ES-I3 (cell line): ENCODE measurements around the gene PPP2R2D.
A peak's percentile ranks its signal among the peaks of the same experiment; 100 is the strongest.
"Not testable (repeated sequence)": the region's sequence is repeated elsewhere in the genome, so short reads cannot be mapped to it uniquely, and the experiment has no call there.

Experiments
- H3K36me3 ChIP-seq: 2 replicates; pipeline ENCODE4 v1.6.1; 2013; ENCODE audit warnings: mild to moderate bottlenecking, low read length, control low read depth, moderate library complexity; ENCODE audit not compliant: insufficient read depth
- H3K4me1 ChIP-seq: 2 replicates; pipeline ENCODE4 v1.6.1; 2013; ENCODE audit warnings: mild to moderate bottlenecking, control low read depth, low read length; ENCODE audit not compliant: insufficient read depth
- H3K9ac ChIP-seq: 2 replicates; pipeline ENCODE4 v1.6.1; 2013; ENCODE audit warnings: low read depth, mild to moderate bottlenecking, low read length, moderate library complexity
- H3K9me3 ChIP-seq: 2 replicates; pipeline ENCODE4 v1.6.1; 2013; ENCODE audit warnings: mild to moderate bottlenecking, low read length, moderate library complexity; ENCODE audit not compliant: control insufficient read depth, insufficient read depth

Gene PPP2R2D

DNA sequence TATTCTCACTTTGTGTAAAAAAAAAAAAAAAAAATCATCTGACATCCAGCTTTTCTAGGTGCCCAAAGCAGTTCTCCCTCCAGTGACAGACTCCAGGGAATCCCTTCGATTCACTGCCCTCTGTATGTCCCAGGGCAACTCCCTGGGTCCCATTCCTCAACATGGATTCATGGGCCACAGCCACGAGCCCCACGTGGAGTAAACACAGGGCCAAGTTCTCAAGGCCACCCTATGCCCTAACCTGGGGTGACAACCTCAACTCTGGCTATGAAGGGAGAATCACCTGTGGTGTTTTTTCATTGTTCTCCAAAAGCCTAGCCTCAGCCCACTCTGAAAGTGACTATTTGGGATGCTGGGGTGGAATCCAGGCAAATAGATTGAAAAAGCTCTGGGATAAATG, 77.6 kb downstream of the PPP2R2D start:
- no peaks in the 10 kb centered on the region for H3K9me3 ChIP-seq
- no peaks in the 10 kb centered on the region for H3K36me3 ChIP-seq
- no peak overlapping the region for H3K9ac ChIP-seq
- peaks cover 22% of the 10 kb centered on the region for H3K4me1 ChIP-seq

DNA sequence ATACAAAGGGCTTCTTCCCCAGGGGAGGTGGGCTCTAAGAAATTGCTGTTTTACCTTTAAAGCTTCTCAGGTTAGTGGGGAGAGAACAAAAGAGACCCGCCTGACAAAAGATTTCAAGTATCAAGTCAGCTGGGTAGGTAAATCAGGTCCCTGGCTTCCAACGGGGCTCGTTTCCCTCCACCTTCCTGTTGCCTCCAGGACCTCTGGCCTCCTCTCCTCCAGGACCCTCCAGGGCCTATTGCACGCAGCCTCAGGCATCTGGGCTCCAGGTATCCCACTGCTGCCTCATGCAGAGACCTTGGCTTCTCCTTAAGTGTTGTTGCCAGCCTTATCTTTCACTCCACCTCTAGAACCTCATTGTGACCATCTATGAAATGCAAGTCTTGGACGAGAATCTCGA, 78.0 kb downstream of the PPP2R2D start:
- H3K9me3 ChIP-seq, result no peaks in the 10 kb centered on the region
- H3K4me1 ChIP-seq, result peaks cover 22% of the 10 kb centered on the region
- H3K9ac ChIP-seq, result no peak overlapping the region
- no peaks in the 10 kb centered on the region for H3K36me3 ChIP-seq

DNA sequence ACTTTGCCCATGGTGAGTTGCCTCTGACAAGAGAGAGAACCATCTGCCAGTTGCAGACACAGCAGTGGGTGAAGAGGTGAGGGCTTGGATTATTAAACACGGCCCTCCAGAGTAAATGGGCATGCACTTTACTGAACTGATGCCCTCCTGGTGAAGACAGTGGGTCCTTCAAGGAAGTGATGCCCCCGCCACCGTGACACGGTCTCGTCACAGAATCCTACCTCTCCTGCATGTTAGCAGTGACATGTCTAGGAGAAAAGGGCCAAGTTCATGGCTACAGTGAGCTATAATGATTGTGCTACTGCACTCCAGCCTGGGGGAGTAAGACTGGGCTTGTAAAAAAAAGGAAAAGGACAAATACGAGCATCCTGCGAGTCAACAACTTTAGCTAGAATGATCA, 78.5 kb downstream of the PPP2R2D start:
- H3K4me1 ChIP-seq, result peaks cover 22% of the 10 kb centered on the region
- H3K9me3 ChIP-seq, result no peaks in the 10 kb centered on the region
- H3K36me3 ChIP-seq, result no peaks in the 10 kb centered on the region
- peak overlapping the region; percentile 54 for H3K9ac ChIP-seq

DNA sequence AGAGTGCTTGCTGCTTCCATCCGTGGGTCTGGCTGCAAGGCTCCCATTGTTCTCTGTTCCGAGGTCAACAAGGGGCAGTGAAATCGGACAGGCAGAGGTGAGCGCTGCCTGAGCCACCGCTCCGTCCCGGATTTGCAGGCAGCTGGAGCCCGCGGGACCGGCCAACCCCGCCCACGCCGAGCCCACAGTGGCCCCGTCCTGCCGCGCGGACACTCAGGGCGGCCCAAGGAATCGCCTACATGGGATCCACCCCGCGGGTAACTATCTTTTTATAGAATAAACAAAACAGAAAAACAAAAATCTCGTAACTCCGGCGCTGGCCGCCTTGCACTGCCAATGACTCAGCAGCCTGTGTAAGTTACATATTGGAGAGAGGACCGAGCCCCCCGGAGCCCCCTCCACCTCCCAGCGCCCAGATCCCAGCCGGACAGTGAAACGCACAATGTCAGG, 79.0 kb downstream of the PPP2R2D start:
- no peaks in the 10 kb centered on the region for H3K36me3 ChIP-seq
- H3K9me3 ChIP-seq, result no peaks in the 10 kb centered on the region
- peaks cover 22% of the 10 kb centered on the region for H3K4me1 ChIP-seq
- H3K9ac ChIP-seq, result peak overlapping the region; percentile 54

DNA sequence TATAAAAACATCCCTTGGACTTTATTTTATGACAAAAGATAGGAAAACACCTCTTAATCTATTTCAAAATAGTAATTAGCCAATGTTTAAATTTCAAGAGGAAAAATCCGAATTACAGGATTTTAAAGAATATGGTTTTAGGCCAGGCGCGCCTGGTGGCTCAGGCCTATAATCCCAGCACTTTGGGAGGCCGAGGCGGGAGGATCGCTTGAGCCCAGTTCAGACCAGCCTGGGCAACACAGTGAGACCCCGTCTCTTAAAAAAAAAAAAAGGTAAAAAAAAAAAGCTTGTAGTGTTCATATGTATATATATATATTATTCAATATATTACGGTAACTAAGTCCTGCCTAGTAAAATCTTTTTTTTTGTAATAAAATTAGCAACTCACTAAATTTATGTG, 79.5 kb downstream of the PPP2R2D start:
- Histone ChIP-seq H3K4me1 (peaks cover 22% of the 10 kb centered on the region), H3K36me3 (no peaks in the 10 kb centered on the region), H3K9me3 (no peaks in the 10 kb centered on the region), H3K9ac (peak overlapping the region; percentile 90)

DNA sequence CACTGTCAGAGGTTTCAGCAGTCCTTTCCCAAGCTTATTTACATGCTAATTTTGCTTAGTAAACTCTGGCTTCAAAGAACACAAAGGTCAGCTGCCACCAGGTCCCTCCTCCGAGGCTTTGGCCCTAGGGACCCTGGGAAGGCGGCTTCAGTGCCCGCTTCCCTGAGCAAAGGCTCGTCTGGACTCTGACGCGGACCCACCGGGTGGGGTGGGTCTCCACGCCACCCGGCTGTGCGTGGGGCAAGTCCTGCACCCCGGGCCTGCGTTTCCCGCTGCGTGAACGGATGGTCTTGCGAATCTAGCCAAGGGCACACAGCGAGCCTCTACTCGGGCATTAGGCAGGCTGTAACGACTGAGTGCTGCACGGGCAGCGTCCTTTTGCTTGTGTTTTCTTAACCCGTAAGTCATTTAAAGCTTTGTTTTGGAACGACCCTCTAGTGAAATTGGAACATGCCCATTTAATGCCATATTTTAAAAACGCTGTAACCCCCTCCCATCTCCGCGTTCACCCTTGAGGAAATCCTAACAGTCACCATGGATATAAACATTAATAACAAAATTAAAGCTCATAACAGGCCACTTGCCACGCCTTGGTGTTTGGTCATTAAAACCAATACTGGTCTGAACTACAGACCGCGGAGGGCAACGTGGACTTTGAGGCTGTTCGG, 80.1 kb downstream of the PPP2R2D start:
- Histone ChIP-seq H3K9me3 (no peaks in the 10 kb centered on the region; the same call in 1 of the 2 replicates), H3K4me1 (peaks cover 22% of the 10 kb centered on the region), H3K36me3 (no peaks in the 10 kb centered on the region), H3K9ac (peak overlapping the region; percentile 90)

DNA sequence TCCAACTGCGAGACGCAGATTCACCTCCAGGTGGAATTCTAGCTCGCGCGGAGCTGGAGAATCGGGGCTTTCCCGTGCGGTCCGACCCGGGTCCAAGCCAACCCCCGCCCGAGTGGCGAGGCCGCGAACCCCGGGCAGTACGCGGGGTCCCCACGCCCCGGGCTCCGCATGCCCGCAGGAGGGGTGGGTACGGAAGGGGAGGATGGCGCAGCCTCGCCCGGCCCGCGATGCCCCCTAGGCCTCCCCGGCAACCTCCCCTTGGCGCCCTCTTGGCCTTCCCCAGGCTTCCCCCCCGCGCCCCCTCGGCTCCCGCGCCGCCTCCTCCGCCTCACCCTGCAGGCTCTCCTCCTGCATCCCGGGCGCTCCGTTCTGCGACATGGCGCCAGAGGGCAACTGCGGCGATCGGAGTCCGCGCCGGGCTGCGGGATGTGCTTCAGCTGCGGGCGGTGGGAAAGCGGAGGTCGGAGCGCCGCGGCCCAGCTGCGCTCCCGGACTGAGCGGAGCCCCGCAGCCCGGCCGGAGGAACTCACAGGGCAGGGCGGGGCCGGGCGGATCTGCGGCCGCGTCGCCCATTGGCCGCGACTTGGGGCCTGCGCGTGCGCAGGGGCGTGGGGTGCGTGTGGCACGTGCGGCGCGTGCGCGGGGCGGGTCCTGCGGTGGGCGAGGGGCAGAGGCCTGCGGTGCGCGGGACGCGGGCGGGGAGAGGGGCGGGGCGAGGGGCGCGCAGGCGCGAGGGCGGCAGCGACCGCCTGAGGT, 80.8 kb downstream of the PPP2R2D start, which contains the start of gene BNIP3:
TSS of gene BNIP3 (minus strand) at position 495 of the 756 bp plus-strand sequence. CDS start at position 378, 117 bp downstream.
- no peaks in the 10 kb centered on the region; the same call in 1 of the 2 replicates for H3K9me3 ChIP-seq
- H3K9ac ChIP-seq, result peak within 1 kb of the TSS; percentile 90
- H3K4me1 ChIP-seq, result peaks cover 22% of the 10 kb centered on the region
- no peaks in the 10 kb centered on the region for H3K36me3 ChIP-seq

DNA sequence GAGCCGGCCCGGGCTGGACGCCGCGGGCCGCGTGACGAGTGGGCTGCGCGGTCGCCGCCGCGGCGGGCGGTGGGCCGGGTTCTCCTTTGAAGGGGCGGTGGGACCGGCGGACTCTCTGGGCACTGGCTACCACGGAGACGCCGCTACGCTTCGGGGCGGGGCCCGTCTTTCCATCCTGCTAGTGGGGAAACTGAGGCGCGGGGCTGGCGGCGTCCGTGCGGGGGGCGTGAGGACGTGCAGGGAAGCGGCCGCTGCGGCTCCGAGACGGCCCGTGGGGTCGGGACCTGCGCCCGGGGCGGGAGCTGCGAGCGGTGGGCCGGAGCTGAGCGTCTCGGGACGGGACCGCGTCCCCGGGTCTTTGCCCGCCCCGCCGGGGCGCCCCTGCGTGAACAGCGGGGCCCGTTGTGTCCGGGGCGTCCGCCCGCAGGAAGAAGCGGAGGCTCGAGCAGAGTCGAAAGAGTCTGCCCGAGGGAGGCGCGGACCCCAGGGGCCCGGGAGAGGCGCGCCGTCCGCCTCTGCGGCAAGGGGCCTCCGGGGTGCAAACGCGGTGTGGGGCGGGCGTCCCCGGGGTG, 81.5 kb downstream of the PPP2R2D start:
- H3K9me3 ChIP-seq, result no peaks in the 10 kb centered on the region; the same call in 1 of the 2 replicates
- H3K9ac ChIP-seq, result peak overlapping the region; percentile 62
- H3K36me3 ChIP-seq, result no peaks in the 10 kb centered on the region
- peaks cover 22% of the 10 kb centered on the region for H3K4me1 ChIP-seq

DNA sequence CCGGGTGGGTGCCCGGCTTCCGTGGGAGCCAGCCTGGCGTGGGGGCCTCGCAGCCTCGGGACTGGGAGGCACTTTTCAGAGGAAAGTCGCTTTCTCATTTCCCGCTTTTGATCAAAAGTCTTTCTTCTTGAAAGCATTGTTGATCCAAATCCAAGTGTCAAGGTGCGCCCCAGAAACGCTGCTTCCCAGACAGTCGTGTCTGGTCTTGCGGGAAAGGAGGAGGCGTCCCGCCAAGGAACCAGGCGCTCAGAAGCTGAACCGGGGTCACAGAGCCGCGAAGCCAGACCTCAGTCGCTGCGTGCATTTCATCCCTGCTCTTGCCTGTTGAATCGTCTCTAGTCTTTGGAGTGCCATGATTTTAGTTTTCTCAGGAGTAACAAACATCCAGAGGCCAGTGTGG, 82.0 kb downstream of the PPP2R2D start:
- H3K36me3 ChIP-seq, result no peaks in the 10 kb centered on the region
- H3K9ac ChIP-seq, result peak overlapping the region; percentile 62; the same call in 1 of the 2 replicates

DNA sequence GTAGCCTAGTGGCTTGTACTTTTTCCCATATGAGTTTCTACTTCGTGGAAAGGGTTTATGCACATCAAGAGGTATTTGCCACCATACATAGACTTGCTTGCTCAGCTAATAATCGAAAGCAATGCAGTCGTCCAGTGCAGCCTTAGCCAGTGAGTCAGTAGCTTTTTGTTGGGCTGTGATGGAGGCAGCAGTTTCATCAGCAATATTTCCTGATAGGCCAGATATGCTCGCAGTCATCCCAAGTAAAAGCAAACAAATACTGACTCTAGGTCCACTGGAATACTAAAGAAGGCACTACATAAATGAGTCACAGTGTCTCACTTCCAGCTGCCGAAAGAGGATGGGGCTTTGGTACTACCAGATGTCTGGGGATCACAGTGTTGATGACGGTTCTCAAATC, 83.0 kb downstream of the PPP2R2D start:
- Histone ChIP-seq H3K9ac (no peak overlapping the region), H3K4me1 (peaks cover 10% of the 10 kb centered on the region), H3K9me3 (no peaks in the 10 kb centered on the region; the same call in 1 of the 2 replicates), H3K36me3 (no peaks in the 10 kb centered on the region)

More for the DNA sequence above, 82.0 kb downstream of the PPP2R2D start:
- H3K9me3 ChIP-seq, result no peaks in the 10 kb centered on the region; the same call in 1 of the 2 replicates
- H3K4me1 ChIP-seq, result peaks cover 19% of the 10 kb centered on the region

DNA sequence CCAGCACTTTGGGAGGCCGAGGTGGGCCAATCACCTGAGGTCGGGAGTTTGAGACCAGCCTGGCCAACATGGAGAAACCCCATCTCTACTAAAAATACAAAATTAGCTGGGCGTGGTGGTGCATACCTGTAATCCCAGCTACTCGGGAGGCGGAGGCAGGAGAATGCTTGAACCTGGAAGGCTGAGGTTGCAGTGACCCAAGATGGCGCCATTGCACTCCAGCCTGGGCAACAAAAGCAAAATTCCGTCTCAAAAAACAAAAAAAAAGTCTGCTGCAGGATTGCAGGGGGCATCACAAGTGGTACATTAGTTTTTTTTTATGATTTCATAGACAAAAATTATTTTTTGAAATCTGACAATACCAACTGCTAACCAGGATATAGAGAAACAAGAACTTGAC, 86.0 kb downstream of the PPP2R2D start:
- not testable (repeated sequence) for H3K4me1 ChIP-seq, H3K9me3 ChIP-seq, H3K36me3 ChIP-seq, H3K9ac ChIP-seq

DNA sequence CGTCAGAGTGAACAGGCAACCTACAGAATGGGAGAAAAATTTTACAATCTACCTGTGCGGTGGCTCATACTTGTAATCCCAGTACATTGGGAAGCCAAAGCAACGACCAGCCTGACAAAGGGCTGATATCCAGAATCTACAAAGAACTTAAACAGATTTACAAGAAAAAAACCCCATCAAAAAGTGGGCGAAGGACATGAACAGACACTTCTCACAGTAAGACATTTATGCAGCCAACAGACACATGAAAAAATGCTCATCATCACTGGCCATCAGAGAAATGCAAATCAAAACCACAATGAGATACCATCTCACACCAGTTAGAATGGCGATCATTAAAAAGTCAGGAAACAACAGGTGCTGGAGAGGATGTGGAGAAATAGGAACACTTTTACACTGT, 86.5 kb downstream of the PPP2R2D start:
- H3K9ac ChIP-seq, H3K4me1 ChIP-seq, H3K9me3 ChIP-seq, H3K36me3 ChIP-seq: not testable (repeated sequence)

DNA sequence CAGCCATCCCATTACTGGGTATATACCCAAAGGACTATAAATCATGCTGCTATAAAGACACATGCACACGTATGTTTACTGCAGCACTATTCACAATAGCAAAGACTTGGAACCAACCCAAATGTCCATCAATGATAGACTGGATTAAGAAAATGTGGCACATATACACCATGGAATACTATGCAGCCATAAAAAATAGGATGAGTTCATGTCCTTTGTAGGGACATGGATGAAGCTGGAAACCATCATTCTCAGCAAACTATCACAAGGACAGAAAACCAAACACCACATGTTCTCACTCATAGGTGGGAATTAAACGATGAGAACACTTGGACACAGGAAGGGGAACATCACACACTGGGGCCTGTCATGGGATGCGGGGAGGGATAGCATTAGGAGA, 87.0 kb downstream of the PPP2R2D start:
- H3K9ac ChIP-seq, H3K9me3 ChIP-seq, H3K4me1 ChIP-seq, H3K36me3 ChIP-seq: not testable (repeated sequence)

DNA sequence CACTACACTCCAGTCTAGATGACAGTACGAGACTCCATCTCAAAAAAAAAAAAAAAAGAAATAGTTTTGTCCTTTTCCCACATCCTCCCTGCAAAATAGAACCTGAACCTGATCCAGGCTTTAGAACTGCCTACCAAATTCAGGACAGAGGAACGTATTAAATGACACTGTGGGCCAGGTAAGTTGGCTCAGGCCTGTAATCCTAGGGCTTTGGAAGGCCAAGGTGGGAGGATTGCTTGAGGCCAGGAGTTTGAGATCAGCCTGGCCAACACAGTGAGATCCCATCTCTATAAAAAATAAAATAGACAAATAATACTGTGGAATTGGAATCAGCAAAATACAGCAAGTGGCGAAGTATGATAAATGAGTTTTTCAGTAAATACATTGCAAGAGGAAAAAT, 90.9 kb downstream of the PPP2R2D start:
- no peaks in the 10 kb centered on the region for H3K36me3 ChIP-seq
- no peak overlapping the region for H3K9ac ChIP-seq
- H3K4me1 ChIP-seq, result no peaks in the 10 kb centered on the region
- no peaks in the 10 kb centered on the region for H3K9me3 ChIP-seq

DNA sequence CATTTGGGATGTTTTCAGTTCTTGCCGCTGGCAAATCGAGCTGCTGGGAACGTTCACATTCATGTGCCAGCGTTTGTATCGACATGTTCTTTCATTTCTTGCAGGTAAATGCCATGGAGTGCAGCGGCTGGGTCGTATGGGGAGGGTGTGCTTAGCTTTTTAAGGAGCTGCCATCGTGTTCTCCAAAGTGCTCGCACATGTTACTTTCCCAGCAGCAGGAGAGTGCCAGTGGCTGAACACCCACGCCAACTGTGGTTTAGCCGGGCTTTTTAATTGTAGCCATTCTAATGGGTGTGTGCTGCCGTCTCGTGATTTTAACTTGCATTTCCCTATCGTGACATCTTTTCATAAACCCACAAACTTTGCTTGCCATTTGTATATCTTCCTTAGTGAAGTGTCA, 92.5 kb downstream of the PPP2R2D start:
- Histone ChIP-seq H3K4me1 (peaks cover 14% of the 10 kb centered on the region), H3K9me3 (no peaks in the 10 kb centered on the region), H3K9ac (no peak overlapping the region), H3K36me3 (no peaks in the 10 kb centered on the region)
